Measurements from ENCODE around the gene ADAM10. TPM values are rescaled to one million over a fixed set of nuclear protein-coding genes. Genes with fewer than 3 reads are reported as not detected.
A peak's percentile ranks its signal among the peaks of the same experiment; 100 is the strongest.

The ADAM10 gene
- total and polyA plus RNA-seq, 2 of the 8 experiments (the other 6 are each of a cell fraction or from before 2014, with no cell fraction given): 46.5 to 163 TPM

GRCh38 chr15:58551764-58552504, 197.6 kb downstream of the ADAM10 start:
- H4K20me1 ChIP-seq (replicated peaks in 1 of 2; ENCODE audit: control insufficient read depth in 1 of 2, insufficient read depth in 2 of 2, low read length in 2 of 2): no peaks in the 10 kb centered on the region
- H2BK120ac ChIP-seq (replicated peaks; ENCODE audit: low read depth, low read length): no peak overlapping the region
- ChIA-PET CTCF (ENCODE audit: partially characterized antibody) (interaction anchor here (0.8 to 1.5 kb wide), 2 partner anchors 114 to 159 kb away, joined by 3 read pairs; no protein-coding TSS in a partner anchor), POLR2A (ENCODE audit: partially characterized antibody) (interaction anchor here (1.0 kb wide), 1 partner anchor 8 kb away, joined by 3 read pairs; no protein-coding TSS in a partner anchor)
- no peaks in the 10 kb centered on the region for H3K79me2 ChIP-seq (ENCODE audit: control insufficient read depth in 1 of 2, insufficient read depth in 2 of 2, low read length in 2 of 2)
- no peaks in the 10 kb centered on the region for H3K9me3 ChIP-seq (ENCODE audit: insufficient read depth in 2 of 2, low read depth in 1 of 2, low read length in 1 of 2)
- H3K27ac ChIP-seq (ENCODE audit: low read depth, low read length): no peak overlapping the region
- H3K27me3 ChIP-seq (replicated peaks in 1 of 4; ENCODE audit: control insufficient read depth in 3 of 4, extremely low read depth in 1 of 4, insufficient read depth in 3 of 4, low read length in 3 of 4): no peaks in the 10 kb centered on the region; a peak in 1 of 7 replicates
- 0 out of 2 replicates have a peak overlapping the region, but pooled peaks have one; percentile 7 for H2BK12ac ChIP-seq (ENCODE audit: low read depth, low read length)
- H3K23me2 ChIP-seq (ENCODE audit: low read depth, low read length): 0 out of 2 replicates have a peak, but pooled peaks cover 2% of the 10 kb centered on the region
- no peak overlapping the region for H4K8ac ChIP-seq (ENCODE audit: extremely low read depth, insufficient read depth, low read length)
- no peak overlapping the region for H3K4me3 ChIP-seq (ENCODE audit: extremely low read depth in 1 of 4, insufficient read depth in 2 of 4, low read depth in 3 of 4, low read length in 4 of 4)
- H2AFZ ChIP-seq (ENCODE audit: low read length): peak overlapping the region; percentile 98
- no peak overlapping the region for H4K91ac ChIP-seq (replicated peaks; ENCODE audit: insufficient read length, low read length)
- H3K36me3 ChIP-seq (ENCODE audit: control insufficient read depth in 2 of 4, insufficient read depth in 4 of 4, low read length in 3 of 4): no peaks in the 10 kb centered on the region
- 0 out of 2 replicates have a peak overlapping the region, but pooled peaks have one; percentile 6 for H2BK5ac ChIP-seq (ENCODE audit: low read depth, low read length)
- no peak overlapping the region; a peak in 1 of 4 replicates for H3K4me2 ChIP-seq (ENCODE audit: insufficient read depth in 1 of 2, low read depth in 2 of 2, low read length in 2 of 2)
- TF ChIP-seq TEAD4 (IDR thresholded peaks at IDR 0.05; ENCODE audit: low read depth, low read length): 0 out of 2 replicates have a peak, but pooled peaks have one; percentile 19
- no peak for TF ChIP-seq JUN (IDR thresholded peaks at IDR 0.05; ENCODE audit: low read depth, low read length)
- TF ChIP-seq, protein P1, sequence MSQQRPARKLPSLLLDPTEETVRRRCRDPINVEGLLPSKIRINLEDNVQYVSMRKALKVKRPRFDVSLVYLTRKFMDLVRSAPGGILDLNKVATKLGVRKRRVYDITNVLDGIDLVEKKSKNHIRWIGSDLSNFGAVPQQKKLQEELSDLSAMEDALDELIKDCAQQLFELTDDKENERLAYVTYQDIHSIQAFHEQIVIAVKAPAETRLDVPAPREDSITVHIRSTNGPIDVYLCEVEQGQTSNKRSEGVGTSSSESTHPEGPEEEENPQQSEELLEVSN (IDR thresholded peaks at IDR 0.05): peak; percentile 51; the same call in 1 of the 2 replicates
- H3K9ac ChIP-seq (replicated peaks in 1 of 4; ENCODE audit: extremely low read depth in 1 of 4, low read depth in 3 of 4, low read length in 3 of 4): no peak overlapping the region
- no peak overlapping the region for H3K23ac ChIP-seq (ENCODE audit: insufficient read length)
- FAIRE-seq (no peak), DNase-seq (ENCODE audit: low read depth in 1 of 2, low spot score in 2 of 2) (no peak)
- H3K4ac ChIP-seq (replicated peaks; ENCODE audit: insufficient read length, low read depth, low read length): no peak overlapping the region
- no peak overlapping the region for H4K5ac ChIP-seq (ENCODE audit: insufficient read length, low read depth, low read length)
- H2AK5ac ChIP-seq (ENCODE audit: low read depth, low read length): no peak overlapping the region
- no peaks in the 10 kb centered on the region for H3K79me1 ChIP-seq (ENCODE audit: low read depth, low read length)
- no peak overlapping the region for H2BK15ac ChIP-seq (ENCODE audit: low read length)
- H3K18ac ChIP-seq (ENCODE audit: extremely low read depth, low read length): peak overlapping the region; percentile 83; the same call in 1 of the 2 replicates
- H3K14ac ChIP-seq (ENCODE audit: insufficient read length): no peak overlapping the region
- H2BK20ac ChIP-seq (ENCODE audit: low read length): no peak overlapping the region
- WGBS, 2 experiments (ENCODE audit: extremely low coverage in 1 of 2, insufficient coverage in 1 of 2, insufficient read length in 1 of 2, insufficient replicate concordance in 2 of 2, low coverage in 1 of 2, low lambda C conversion rate in 2 of 2, missing lambda C conversion rate in 1 of 2): 80% methylated on average over 17 of the region's 23 CpGs; no CpG with 5 or more reads in 1 of the 2 experiments
- no peak overlapping the region for H3K56ac ChIP-seq (replicated peaks; ENCODE audit: insufficient read length, low read depth, low read length)
- H3K4me1 ChIP-seq (replicated peaks in 1 of 4; ENCODE audit: control insufficient read depth in 3 of 4, insufficient read depth in 4 of 4, low read length in 3 of 4): peaks cover 0 to 7% (median 3%) of the 10 kb centered on the region in 4 experiments; a peak in 4 of 7 replicates

Data from H1 (cell line).